B cell (primary cell): ENCODE measurements around the gene CCDC6. TPM values are rescaled to one million over a fixed set of nuclear protein-coding genes. Genes with fewer than 3 reads are reported as not detected.

Source experiments
- ATAC-seq: fragments of 200-7000 bp; cut with Tn5 transposase; one replicate; pipeline ENCODE4 v1.10.0; 2021; ENCODE audit warnings: low read depth, mild to moderate bottlenecking, moderate number of reproducible peaks, moderate library complexity
- CTCF ChIA-PET: fragments of 350-600 bp; sonication (Branson Sonifier 250); formaldehyde crosslinking; loops from one replicate; lab custom pipeline; 2021; ENCODE audit warnings: antibody characterized with exemption, inconsistent platforms; lab: Charles Lee
- POLR2A ChIA-PET: fragments of 350-600 bp; sonication (Branson Sonifier 250); formaldehyde crosslinking; loops from one replicate; lab custom pipeline; 2021; ENCODE audit warnings: antibody characterized with exemption; lab: Charles Lee
- DNase-seq: peaks from one replicate; pipeline ENCODE4 v3.0.0; 2013
- H2AFZ ChIP-seq: 2 replicates; pipeline ENCODE4 v1.6.1; 2012; ENCODE audit warnings: mild to moderate bottlenecking, low read depth, low read length; ENCODE audit not compliant: insufficient read depth, poor library complexity, severe bottlenecking
- H3K27ac ChIP-seq, 2 donors: 1 replicate in 1 of 2; 2 replicates in 1 of 2; pipeline ENCODE4 v1.5.1; 2012 to 2013; ENCODE audit warnings: low read length in 2 of 2, mild to moderate bottlenecking in 2 of 2, moderate library complexity in 1 of 2
- H3K27me3 ChIP-seq, 4 experiments: fragments of 200-600 bp in 1 of 4; sonication (generic) in 1 of 4; replicated peaks in 1 of 4; 1 replicate in 2 of 4; 2 replicates in 2 of 4; pipeline versions ENCODE4 v1.6.1 to v1.7.0; 2013 to 2016; ENCODE audit warnings: low read length in 3 of 4, mild to moderate bottlenecking in 2 of 4, mixed read lengths in 1 of 4, moderate library complexity in 1 of 4; ENCODE audit not compliant: insufficient read depth in 4 of 4, control insufficient read depth in 3 of 4; ENCODE audit errors: control extremely low read depth in 1 of 4
- H3K36me3 ChIP-seq, 2 experiments: replicated peaks in 1 of 2; 1 replicate in 1 of 2; 2 replicates in 1 of 2; pipeline versions ENCODE4 v1.6.1 to v1.7.1; 2013; ENCODE audit warnings: low read length in 1 of 2; ENCODE audit not compliant: insufficient read depth in 2 of 2, control insufficient read depth in 1 of 2; ENCODE audit errors: control extremely low read depth in 1 of 2, extremely low read depth in 1 of 2
- H3K4me1 ChIP-seq, 2 donors: fragments of 200-600 bp in 1 of 2; sonication (generic) in 1 of 2; 1 replicate in 1 of 2; 2 replicates in 1 of 2; pipeline versions ENCODE4 v1.5.1 to v1.6.1; 2013 to 2017; ENCODE audit warnings: low read length in 2 of 2; ENCODE audit not compliant: control insufficient read depth in 2 of 2, insufficient read depth in 2 of 2
- H3K4me2 ChIP-seq: replicated peaks from 2 replicates; pipeline ENCODE3; 2012; ENCODE audit warnings: mild to moderate bottlenecking, low read depth, low read length; ENCODE audit not compliant: poor library complexity, severe bottlenecking
- H3K4me3 ChIP-seq, 5 experiments: fragments of 200-600 bp in 1 of 5; sonication (generic) in 1 of 5; 1 replicate in 3 of 5; 2 replicates in 2 of 5; pipeline versions ENCODE4 v1.5.1 to v1.7.0; 2011 to 2016; ENCODE audit warnings: low read length in 4 of 5, mild to moderate bottlenecking in 4 of 5, low read depth in 2 of 5, control low read depth in 1 of 5, moderate library complexity in 1 of 5; ENCODE audit not compliant: insufficient read depth in 1 of 5; ENCODE audit errors: control extremely low read depth in 1 of 5, extremely low read depth in 1 of 5
- H3K79me2 ChIP-seq: fragments of 200-600 bp; sonication (generic); one replicate; pipeline ENCODE4 v1.6.0; 2016; ENCODE audit warnings: low read length; ENCODE audit not compliant: control insufficient read depth, insufficient read depth
- H3K9ac ChIP-seq: fragments of 200-600 bp; sonication (generic); 2 replicates; pipeline ENCODE4 v1.6.1; 2017; ENCODE audit warnings: mild to moderate bottlenecking, low read length, moderate library complexity
- H3K9me3 ChIP-seq, 3 donors: one replicate each; pipeline versions ENCODE4 v1.6.1 to v1.7.1; 2013; ENCODE audit warnings: low read length in 2 of 3; ENCODE audit not compliant: control insufficient read depth in 2 of 3, insufficient read depth in 1 of 3; ENCODE audit errors: control extremely low read depth in 1 of 3
- H4K20me1 ChIP-seq: 2 replicates; pipeline ENCODE4 v1.6.0; 2012; ENCODE audit warnings: mild to moderate bottlenecking, low read length; ENCODE audit not compliant: insufficient read depth, control insufficient read depth, poor library complexity, severe bottlenecking
- H3K27ac Mint-ChIP-seq: one replicate; pipeline ENCODE4 v1.8.0; 2021; ENCODE audit warnings: mixed read lengths
- H3K27me3 Mint-ChIP-seq: one replicate; pipeline ENCODE4 v1.8.0; 2021; ENCODE audit warnings: mixed read lengths
- H3K4me1 Mint-ChIP-seq: one replicate; pipeline ENCODE4 v1.8.0; 2021; ENCODE audit warnings: mixed read lengths
- H3K4me3 Mint-ChIP-seq: one replicate; pipeline ENCODE4 v1.8.0; 2021; ENCODE audit warnings: mixed read lengths
- H3K9me3 Mint-ChIP-seq: one replicate; pipeline ENCODE4 v1.8.0; 2022; ENCODE audit warnings: mixed read lengths; ENCODE audit not compliant: insufficient read depth
- EZH2 ChIP-seq: IDR thresholded peaks from 2 replicates; pipeline ENCODE4 v1.6.1; 2012; ENCODE audit warnings: borderline replicate concordance, low read depth, mild to moderate bottlenecking, moderate library complexity, low read length; ENCODE audit not compliant: insufficient read depth, poor library complexity, severe bottlenecking
- WGBS: methylation state at CpG from one replicate; pipeline ENCODE4 v1.1.5; 2013; ENCODE audit warnings: missing lambda C conversion rate; ENCODE audit not compliant: insufficient coverage; 5-methylcytosine and 5-hydroxymethylcytosine counted together
- intact Hi-C: fragments of 100-400 bp; cut with micrococcal nuclease; formaldehyde crosslinking; loops from one replicate; pipeline ENCODE4 v1.10.0; 2022
- polyA plus RNA-seq: library from polyadenylated mRNA; depleted of rRNA; stranded (reverse); fragments of >200 nt; gene quantifications from 2 replicates; pipeline ENCODE4 v1.2.3, GENCODE V29; 2012
- total RNA-seq, 2 donors: library from RNA; stranded (reverse); fragments of 120-200 nt in 1 of 2; gene quantifications; 1 replicate in 1 of 2; 2 replicates in 1 of 2; pipeline versions ENCODE4 v1.2.3 to v1.2.4, GENCODE V29; 2013 to 2022
- TF ChIP-seq, protein P1 (sequence below): fragments of 200-600 bp; IDR thresholded peaks from one replicate; pipeline ENCODE4 v1.8.0; 2022; ENCODE audit warnings: antibody characterized with exemption, mild to moderate bottlenecking

Gene CCDC6
- total and polyA plus RNA-seq, 2 donors (not counting 1 experiment from before 2014, with no cell fraction given): 18.2 to 30.1 TPM

DNA sequence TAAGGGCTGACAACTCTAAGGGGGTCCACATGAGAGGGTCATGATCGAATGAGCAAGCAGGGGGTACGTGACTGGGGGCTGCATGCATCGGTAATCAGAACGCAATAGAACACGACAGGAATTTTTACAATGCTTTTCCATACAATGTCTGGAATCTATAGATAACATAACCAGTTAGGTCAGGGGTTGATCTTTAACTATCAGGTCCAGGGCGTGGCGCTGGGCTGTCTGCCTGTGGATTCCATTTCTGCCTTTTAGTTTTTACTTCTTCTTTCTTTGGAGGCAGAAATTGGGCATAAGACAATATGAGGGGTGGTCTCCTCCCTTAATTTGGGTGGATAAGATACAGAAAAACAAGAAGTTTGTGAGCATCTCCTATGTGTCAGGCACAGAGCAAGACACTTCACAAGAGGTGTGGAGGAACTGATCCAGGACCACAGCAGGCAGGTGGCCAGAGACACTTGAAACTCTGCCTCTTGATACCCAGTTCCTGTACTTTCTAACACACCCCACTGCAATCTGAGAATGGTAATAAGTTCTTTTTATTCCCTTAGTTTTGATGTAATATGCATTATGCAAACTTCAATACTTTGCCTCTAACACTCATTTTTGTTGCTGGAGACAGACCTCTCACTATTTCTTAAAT, 135.1 kb downstream of the CCDC6 start:
- Histone ChIP-seq H3K4me3 (no peak overlapping the region), H3K27me3 (no peaks in the 10 kb centered on the region), H3K9ac (no peak overlapping the region), H2AFZ (no peak overlapping the region), H3K27ac (no peak overlapping the region), H4K20me1 (no peaks in the 10 kb centered on the region), H3K4me1 (no peaks in the 10 kb centered on the region), H3K9me3 (peaks cover 0 to 4% (median 0%) of the 10 kb centered on the region in 3 donors), H3K36me3 (no peaks in the 10 kb centered on the region), H3K79me2 (no peaks in the 10 kb centered on the region), H3K4me2 (no peak overlapping the region)
- peaks cover 5% of the 10 kb centered on the region for H3K9me3 Mint-ChIP-seq
- TF ChIP-seq, protein P1, sequence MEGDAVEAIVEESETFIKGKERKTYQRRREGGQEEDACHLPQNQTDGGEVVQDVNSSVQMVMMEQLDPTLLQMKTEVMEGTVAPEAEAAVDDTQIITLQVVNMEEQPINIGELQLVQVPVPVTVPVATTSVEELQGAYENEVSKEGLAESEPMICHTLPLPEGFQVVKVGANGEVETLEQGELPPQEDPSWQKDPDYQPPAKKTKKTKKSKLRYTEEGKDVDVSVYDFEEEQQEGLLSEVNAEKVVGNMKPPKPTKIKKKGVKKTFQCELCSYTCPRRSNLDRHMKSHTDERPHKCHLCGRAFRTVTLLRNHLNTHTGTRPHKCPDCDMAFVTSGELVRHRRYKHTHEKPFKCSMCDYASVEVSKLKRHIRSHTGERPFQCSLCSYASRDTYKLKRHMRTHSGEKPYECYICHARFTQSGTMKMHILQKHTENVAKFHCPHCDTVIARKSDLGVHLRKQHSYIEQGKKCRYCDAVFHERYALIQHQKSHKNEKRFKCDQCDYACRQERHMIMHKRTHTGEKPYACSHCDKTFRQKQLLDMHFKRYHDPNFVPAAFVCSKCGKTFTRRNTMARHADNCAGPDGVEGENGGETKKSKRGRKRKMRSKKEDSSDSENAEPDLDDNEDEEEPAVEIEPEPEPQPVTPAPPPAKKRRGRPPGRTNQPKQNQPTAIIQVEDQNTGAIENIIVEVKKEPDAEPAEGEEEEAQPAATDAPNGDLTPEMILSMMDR: no peak
- TF ChIP-seq EZH2: no peak
- H3K4me3 Mint-ChIP-seq: no peak overlapping the region
- ATAC-seq: no peak
- H3K27me3 Mint-ChIP-seq: peaks cover 7% of the 10 kb centered on the region
- WGBS: 100% methylated on average over 1 of the region's 7 CpGs
- CTCF ChIA-PET: no interaction called here
- intact Hi-C loops: no loop called here
- no peak overlapping the region for H3K27ac Mint-ChIP-seq
- POLR2A ChIA-PET: no interaction called here
- H3K4me1 Mint-ChIP-seq: no peaks in the 10 kb centered on the region
- DNase-seq: no peak

DNA sequence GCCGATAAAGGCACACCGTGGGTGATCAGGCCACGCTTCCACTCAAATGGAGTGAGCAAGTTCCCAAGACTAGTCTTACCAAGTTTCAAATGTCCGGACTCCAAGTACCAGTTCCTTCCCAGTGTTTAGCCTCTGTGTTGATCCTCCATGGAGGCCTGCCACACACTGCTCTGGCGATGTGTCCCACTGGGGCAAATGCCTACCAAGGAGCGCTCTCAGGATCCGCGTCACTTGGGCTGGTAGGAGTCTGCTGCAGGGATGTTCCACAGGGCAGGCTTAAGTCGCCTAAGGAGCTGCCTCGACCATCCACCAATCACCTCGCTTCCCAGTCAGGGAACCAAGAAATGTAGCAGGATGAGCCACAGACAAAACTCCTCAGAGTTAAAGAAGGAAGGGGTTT, 135.7 kb downstream of the CCDC6 start:
- DNase-seq: no peak
- no peak overlapping the region for H3K27ac Mint-ChIP-seq

More for the DNA sequence above, 135.7 kb downstream of the CCDC6 start:
- Mint-ChIP-seq H3K4me3 (no peak overlapping the region), H3K9me3 (peaks cover 5% of the 10 kb centered on the region), H3K4me1 (no peaks in the 10 kb centered on the region), H3K27me3 (peaks cover 7% of the 10 kb centered on the region)
- intact Hi-C loops: no loop called here
- no peaks in the 10 kb centered on the region for H4K20me1 ChIP-seq
- no peak overlapping the region for H3K4me2 ChIP-seq
- H3K27ac ChIP-seq: no peak overlapping the region
- H3K79me2 ChIP-seq: no peaks in the 10 kb centered on the region
- TF ChIP-seq, protein P1: no peak
- TF ChIP-seq EZH2: no peak
- H3K27me3 ChIP-seq: no peaks in the 10 kb centered on the region
- WGBS: 97% methylated on average over 6 of the region's 11 CpGs
- no peak for ATAC-seq
- POLR2A ChIA-PET: no interaction called here
- H2AFZ ChIP-seq: no peak overlapping the region
- H3K4me1 ChIP-seq: no peaks in the 10 kb centered on the region
- no peak overlapping the region for H3K4me3 ChIP-seq
- peaks cover 0 to 4% (median 0%) of the 10 kb centered on the region in 3 donors for H3K9me3 ChIP-seq
- H3K36me3 ChIP-seq: no peaks in the 10 kb centered on the region
- CTCF ChIA-PET: no interaction called here
- no peak overlapping the region for H3K9ac ChIP-seq
